ENCODE data around the gene RAPGEF1.

Gene RAPGEF1

GRCh38 chr9:131703697-131704096 lies 36.2 kb downstream of the RAPGEF1 start:
- peak overlapping the region; percentile 78 for H3K27ac ChIP-seq
- TF ChIP-seq CTCF (conservative IDR thresholded peaks at IDR 0.05; ENCODE audit: low read depth), result no peak
- ChIA-PET POLR2A (ENCODE audit: low non-redundant PET) (interaction anchor here (0.6 kb wide), 3 partner anchors 22 to 115 kb away, joined by 3 to 4 read pairs (median 3); no protein-coding TSS in a partner anchor), CTCF (interaction anchor here (0.5 to 1.4 kb wide), 7 partner anchors 13 to 681 kb away, joined by 3 to 5 read pairs (median 3); partner anchors contain the start of gene RAPGEF1)
- DNase-seq (ENCODE audit: low spot score), result no peak

- no peak for TF ChIP-seq CTCF (conservative IDR thresholded peaks at IDR 0.05; ENCODE audit: low read depth)
- peak overlapping the region; percentile 48 for H3K27ac ChIP-seq
- POLR2A ChIA-PET (ENCODE audit: low non-redundant PET), result interaction anchor here (0.6 kb wide), 1 partner anchor 114 kb away, joined by 3 read pairs; no protein-coding TSS in a partner anchor
- no peak for DNase-seq (ENCODE audit: low spot score)
- CTCF ChIA-PET, result interaction anchor here (1.4 kb wide), 1 partner anchor 38 kb away, joined by 3 read pairs; the partner anchor contains the start of gene RAPGEF1
Measured at GRCh38 chr9:131702911-131703310, 37.0 kb downstream of the RAPGEF1 start.

GRCh38 chr9:131701789-131702337 lies 38.0 kb downstream of the RAPGEF1 start:
- CTCF ChIA-PET, result interaction anchor here (0.6 kb wide), 2 partner anchors 66 to 765 kb away, joined by 3 to 4 read pairs; no protein-coding TSS in a partner anchor

GRCh38 chr9:131701436-131701781 lies 38.5 kb downstream of the RAPGEF1 start:
- no peak for DNase-seq (ENCODE audit: low spot score)
- ChIA-PET CTCF (interaction anchor here (0.6 to 0.7 kb wide), 2 partner anchors 26 to 66 kb away, joined by 3 to 4 read pairs; no protein-coding TSS in a partner anchor), POLR2A (ENCODE audit: low non-redundant PET) (no interaction called here)
- no peak overlapping the region for H3K27ac ChIP-seq
- no peak for TF ChIP-seq CTCF (conservative IDR thresholded peaks at IDR 0.05; ENCODE audit: low read depth)

More at GRCh38 chr9:131701789-131702337, 38.0 kb downstream of the RAPGEF1 start:
- TF ChIP-seq CTCF (conservative IDR thresholded peaks at IDR 0.05; ENCODE audit: low read depth), result no peak
- DNase-seq (ENCODE audit: low spot score), result no peak
- POLR2A ChIA-PET (ENCODE audit: low non-redundant PET), result no interaction called here
- no peak overlapping the region for H3K27ac ChIP-seq

- H3K27ac ChIP-seq, result no peak overlapping the region
- ChIA-PET POLR2A (ENCODE audit: low non-redundant PET) (no interaction called here), CTCF (interaction anchor here (0.6 to 0.7 kb wide), 2 partner anchors 26 to 65 kb away, joined by 3 to 4 read pairs; no protein-coding TSS in a partner anchor)
- no peak for TF ChIP-seq CTCF (conservative IDR thresholded peaks at IDR 0.05; ENCODE audit: low read depth)
- no peak for DNase-seq (ENCODE audit: low spot score)
Measured at GRCh38 chr9:131700765-131701435, 39.0 kb downstream of the RAPGEF1 start.

GRCh38 chr9:131700076-131700475 lies 39.8 kb downstream of the RAPGEF1 start:
- POLR2A ChIA-PET (ENCODE audit: low non-redundant PET), result no interaction called here
- DNase-seq (ENCODE audit: low spot score), result no peak
- H3K27ac ChIP-seq, result no peak overlapping the region
- no peak for TF ChIP-seq CTCF (conservative IDR thresholded peaks at IDR 0.05; ENCODE audit: low read depth)
- CTCF ChIA-PET, result no interaction called here

All from RWPE1 (cell line).